Muscle of arm (tissue), 12 donors: ENCODE data around the gene MAD1L1. TPM values are rescaled to one million over a fixed set of nuclear protein-coding genes. Genes with fewer than 3 reads are reported as not detected.

Experiments used
- DNase-seq: peaks from one replicate; pipeline ENCODE4 v3.0.0-alpha.2; 2013
- polyA plus RNA-seq, 12 donors: library from polyadenylated mRNA; unstranded; fragments of 120-200 nt; gene quantifications; one replicate each; pipeline ENCODE4 v1.2.1, GENCODE V29; 2013; ENCODE audit not compliant: insufficient read length in 12 of 12

MAD1L1 gene
- polyA plus RNA-seq, 12 donors: 16.2 to 60.1 (median 22.4) TPM; not detected in 1

DNA sequence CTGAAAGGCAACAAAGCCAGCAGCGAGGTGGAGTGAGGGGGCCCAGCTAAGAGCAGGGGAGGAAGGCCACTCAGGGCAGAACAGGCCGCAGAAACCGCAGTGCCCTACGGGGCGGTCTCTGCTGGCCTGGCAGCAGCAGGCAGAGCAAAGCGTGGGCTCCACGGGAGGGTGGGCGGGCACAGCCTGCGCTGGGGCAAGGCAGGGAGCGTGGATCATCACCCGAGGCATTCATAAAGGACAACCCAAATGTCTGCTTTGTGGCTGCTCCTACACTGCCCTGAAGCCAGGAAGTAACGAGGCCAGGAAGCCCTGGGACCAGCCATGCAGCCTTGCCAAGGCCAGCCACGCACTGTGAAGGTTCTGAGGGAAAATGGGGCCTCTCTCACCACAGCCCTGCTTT lies 127.5 kb downstream of the MAD1L1 start:
- DNase-seq: no peak

DNA sequence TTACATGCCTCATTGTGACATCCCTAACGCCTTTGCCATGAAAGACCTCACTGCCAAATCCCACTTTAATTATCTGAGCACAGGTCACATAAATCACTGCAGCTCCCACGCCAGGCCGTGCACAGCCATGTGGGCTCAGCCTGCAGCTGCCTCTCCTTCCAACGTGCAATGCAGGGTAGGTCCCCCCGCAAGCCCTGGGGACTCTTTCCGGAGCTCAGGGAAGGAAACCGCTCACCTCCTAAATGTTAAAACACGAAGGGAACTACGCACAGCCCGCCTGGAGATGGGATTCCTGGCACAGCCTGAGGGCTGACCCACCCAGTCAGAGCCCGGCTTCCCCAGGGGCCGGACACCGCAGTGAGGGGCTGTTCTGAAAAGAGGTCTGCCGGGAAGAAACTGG lies 128.0 kb downstream of the MAD1L1 start:
- DNase-seq: no peak

- DNase-seq: peak; percentile 84
These were observed 128.5 kb downstream of the MAD1L1 start for GRCh38 chr7:2104107-2104710.

DNA sequence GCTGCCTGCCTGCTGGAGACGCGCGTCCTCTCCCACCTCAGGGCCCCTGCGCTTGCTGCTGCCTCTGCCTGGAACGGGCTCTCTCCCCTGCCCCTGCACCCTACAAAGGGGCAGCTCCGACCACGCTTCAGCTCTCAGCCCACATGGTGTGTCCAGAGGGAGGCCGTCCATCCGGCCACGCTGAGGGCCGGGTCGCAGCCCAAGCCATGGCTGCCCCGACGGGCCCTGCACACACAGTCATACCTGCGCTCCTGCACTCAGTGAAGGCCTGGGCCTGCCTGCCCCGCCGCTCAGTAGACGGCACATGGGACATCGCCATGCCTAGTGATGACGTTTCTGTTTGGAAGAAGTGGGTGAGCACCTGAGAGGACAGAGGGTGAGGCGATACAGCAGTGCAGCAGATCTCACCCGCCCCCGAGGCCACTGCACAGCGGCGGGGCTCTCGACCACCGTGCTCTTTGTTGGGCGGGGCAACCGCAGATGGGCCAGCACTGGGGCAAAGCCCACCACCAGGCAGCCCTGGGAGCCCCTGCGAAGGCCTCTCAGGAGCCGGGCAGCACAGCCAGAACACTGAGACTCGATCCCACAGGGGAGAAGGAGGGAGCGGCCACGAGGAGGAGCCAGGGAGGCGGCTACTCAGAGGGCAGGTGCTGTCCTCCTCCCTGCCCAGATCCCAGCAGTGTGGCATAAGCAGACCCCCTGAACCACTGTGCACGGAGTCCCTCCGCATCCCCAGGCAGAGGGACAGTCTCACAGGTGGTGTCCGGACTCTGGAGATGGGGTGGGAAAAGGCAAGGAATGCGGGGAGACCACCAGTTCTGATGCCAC lies 129.5 kb downstream of the MAD1L1 start:
- DNase-seq: no peak

DNA sequence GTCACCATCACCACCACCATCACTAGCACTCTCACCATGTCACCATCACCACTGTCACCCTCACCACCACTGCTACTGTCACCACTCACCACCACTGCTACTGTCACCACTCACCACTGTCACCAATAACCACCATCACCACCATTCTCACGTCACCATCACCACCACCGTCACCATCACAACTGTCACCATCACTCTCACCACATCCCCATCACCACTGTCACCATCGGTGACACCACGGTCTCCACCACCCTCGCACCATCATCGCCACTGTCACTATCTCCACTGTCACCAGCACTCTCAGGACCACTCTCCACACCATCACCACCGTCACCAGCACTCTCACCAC lies 130.4 kb downstream of the MAD1L1 start:
- DNase-seq: no peak

DNA sequence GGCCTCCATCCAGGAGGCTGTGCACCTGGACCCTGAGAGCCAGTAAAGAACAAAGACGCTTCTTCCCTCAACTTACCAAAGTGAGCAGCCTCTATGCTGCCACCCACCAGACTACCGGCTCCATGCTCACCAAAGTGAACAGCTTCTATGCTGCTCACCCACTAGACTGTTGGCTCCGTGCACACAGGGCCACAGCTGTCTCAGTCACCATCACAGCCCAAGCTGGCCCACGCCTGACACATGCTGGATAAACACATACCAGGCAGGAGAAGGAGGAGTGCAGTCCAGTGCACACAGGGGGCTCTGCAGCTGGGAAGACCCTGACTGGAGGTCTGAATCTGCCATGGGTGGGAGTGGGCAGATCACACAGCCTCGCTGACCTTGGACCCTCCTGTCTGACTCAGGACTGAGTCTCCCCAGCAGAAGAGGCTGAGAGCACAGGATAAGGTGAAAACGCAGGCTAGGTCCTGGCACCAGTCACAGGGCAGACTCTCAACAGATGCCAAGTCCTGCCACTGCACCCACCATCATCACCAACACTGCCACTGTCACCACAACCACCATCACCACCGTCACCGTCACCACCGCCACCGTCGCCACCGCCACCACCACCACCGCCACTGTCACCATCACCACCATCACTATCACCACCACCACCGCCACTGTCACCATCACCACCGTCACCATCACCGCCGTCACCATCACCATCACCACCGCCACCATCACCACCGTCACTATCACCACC lies 130.9 kb downstream of the MAD1L1 start:
- no peak for DNase-seq

- no peak for DNase-seq
These were observed 132.2 kb downstream of the MAD1L1 start for GRCh38 chr7:2100278-2101208.

DNA sequence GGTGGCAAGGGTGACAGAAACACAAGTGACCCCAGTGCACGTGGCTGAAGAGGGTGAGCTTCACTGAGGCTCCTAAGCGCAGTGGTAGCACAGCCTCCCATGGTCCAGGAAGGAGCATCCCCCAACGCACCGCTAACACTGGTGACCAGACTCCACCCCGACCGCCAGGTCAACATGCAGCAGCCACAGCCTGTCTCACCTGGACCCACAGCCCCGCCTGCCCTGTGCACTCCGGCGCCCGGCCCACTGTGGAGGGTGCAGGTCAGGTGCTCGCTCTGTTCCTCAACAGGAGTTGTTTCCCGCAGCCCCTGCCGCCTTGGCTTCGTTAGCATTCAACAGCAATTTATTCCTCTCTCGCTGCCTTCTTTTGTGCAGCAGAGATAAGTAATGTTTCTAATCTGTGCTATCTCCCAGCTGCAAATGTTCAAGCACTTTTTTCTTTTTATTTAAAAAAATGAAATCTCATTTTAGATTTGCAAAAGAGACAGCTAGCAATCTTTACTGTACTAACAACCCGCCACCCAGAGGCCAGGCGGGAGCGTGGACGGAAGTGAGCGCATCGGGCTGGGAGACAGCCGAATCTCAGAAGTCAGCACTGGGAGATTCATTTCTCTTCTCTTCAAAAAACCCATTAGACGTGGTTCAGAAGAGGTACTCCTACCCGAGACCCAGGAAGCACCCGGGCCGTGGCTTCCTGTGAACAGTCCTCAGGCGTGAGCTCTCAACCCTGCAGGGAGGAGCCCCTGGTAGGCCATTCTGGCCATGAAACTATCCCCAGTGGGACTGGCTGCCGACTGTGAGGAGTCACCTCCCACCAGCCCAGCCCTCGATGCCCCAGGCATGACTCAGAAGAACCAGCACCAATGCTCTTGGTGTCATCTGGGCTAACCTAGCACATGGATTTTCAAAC lies 133.4 kb downstream of the MAD1L1 start:
- no peak for DNase-seq

GRCh38 chr7:2098496-2098895 lies 134.2 kb downstream of the MAD1L1 start:
- DNase-seq: no peak

DNA sequence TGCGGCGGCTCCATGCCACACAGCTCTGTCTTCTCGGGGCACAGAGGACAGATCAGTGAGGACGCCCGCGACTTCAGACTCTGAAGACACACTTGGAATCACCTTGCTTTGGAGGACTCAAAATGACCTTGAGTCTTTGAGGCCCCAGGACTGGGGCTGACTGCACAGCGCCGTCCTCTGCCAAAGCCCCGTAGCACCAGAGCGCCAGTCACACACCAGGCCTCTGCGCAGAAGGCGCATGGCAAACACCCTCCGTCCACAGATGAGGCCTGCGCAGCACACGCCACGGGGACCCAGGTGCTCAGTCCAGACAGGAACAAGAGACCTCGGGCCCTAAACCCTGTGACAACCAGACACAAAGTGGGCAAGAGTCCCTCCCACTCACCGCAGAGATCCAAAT lies 134.7 kb downstream of the MAD1L1 start:
- no peak for DNase-seq

GRCh38 chr7:2097492-2097891 lies 135.3 kb downstream of the MAD1L1 start:
- no peak for DNase-seq

DNA sequence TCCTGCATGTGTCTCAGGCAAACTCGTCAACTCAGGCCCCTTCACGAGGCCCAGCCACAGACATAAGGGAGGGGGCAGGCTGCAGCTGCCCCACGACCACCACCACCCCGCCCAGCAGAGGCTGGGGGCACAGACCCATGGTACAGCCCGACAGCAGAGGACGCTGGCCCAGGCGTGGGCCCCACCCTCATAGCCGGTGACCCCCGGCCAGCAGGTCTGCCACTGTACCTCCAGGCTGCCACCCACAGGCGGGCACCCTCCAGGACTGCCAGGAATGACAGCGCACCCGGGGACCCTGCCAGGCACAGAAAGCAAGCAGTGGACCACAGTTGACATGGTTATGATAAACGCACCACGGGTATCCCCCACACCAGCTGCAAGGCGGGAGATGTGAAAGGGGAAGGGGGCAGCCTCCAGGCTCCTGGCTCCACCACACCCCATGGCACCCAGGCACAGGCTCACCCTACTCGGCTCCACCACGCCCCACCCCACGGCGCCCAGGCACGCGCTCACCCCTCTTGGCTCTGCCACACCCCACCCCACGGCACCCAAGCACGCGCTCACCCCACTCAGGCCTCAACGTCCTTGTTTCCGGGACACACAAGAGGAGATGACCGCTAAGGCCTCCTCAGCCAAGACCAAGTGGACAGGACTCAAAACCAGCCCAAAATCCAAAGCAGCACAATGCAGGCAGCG lies 135.9 kb downstream of the MAD1L1 start:
- DNase-seq: no peak

DNA sequence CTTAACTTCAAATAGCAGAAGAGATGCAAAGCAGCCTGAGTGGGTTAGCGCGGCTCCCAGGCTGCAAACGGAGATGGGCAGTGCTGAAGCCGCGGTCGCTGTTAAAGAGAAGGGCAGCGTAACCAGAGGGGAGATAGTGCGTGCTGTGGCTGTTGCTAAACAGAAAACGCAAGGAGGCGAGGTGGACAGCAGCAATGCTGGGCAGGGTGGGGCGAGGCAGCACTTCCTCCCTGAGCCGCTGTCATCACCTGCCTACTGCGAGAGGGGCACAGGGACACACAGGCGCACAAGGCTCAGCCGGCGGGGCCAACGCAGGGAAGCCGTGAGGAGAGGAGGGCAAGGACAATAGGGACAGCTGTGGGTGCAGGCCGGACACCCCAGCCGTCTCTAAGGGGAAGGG lies 137.3 kb downstream of the MAD1L1 start:
- DNase-seq: no peak

GRCh38 chr7:2094454-2095045 lies 138.2 kb downstream of the MAD1L1 start:
- no peak for DNase-seq

DNA sequence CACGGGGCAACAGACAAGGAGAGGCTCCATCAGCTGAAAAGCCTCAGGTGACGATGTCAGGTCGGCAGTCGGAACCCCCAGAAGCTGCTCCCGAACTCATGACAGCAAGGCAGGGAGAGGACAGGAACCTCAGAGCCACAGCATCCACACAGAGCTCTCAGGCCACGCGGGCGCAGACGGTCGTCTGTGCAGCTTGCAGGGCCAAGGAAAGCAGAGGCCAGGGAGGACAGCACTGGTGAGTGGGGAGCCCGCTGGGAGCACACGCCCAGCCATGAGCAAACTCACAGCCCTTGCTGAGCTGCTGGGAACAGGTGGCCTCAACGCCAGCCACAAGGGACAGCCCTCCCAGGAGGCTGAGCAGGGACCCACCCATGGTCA lies 138.9 kb downstream of the MAD1L1 start:
- no peak for DNase-seq

- no peak for DNase-seq
These were observed 139.4 kb downstream of the MAD1L1 start for GRCh38 chr7:2093215-2093842.

GRCh38 chr7:2092279-2092678 lies 140.5 kb downstream of the MAD1L1 start:
- DNase-seq: no peak

DNA sequence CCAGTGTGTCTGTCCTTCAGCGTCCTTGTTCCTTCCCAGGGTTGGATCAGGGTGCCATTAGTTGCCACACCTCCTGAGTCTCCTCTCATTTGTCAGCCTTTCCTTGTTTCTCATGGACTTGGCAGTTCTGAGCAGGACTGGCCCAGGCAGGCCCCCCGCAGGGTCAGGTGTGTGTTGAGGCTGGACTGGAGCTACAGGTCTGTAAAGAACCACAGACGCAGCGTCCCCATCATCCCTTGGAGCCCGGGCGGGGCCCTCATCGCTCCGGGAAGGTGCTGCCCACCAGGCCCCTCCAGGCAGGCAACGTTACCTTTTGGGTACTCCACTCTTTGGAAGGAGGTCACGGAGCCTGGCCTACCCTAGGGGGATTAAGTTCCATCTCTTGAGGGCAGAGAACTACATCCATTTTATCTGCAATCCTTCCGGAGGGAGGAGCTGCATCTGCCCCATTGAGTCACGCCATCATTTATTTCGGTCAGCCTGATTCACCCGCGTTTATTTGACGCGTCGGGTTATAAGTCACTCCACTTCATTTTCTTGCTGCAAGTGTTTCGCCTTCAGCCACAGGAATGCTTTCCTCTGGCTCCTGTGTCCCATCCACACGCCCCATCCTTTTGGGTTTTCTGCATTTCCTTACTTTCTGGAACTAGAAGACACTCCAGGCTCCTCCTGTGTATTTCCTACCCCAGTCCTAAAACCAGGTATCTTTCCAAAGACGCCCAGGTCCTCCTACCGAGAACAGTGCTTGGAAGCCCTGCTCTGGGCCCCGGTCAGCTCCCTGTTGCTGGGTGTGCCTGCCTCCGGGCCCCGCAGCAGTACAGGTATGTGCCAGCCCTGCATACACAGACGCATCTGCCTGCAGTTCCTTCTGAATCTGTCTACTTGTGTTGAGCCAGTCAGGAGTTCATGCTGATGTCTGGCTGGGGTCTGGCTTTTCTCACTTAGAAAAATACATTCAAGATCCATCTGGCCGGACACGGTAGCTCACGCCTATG lies 141.9 kb downstream of the MAD1L1 start:
- no peak for DNase-seq
